ENCODE results near the gene GPA33. TPM values are rescaled to one million over a fixed set of nuclear protein-coding genes. Genes with fewer than 3 reads are reported as not detected.

The GPA33 gene
- total and polyA plus RNA-seq, 4 donors = 0.26 to 1.5 (median 0.70) TPM

DNA sequence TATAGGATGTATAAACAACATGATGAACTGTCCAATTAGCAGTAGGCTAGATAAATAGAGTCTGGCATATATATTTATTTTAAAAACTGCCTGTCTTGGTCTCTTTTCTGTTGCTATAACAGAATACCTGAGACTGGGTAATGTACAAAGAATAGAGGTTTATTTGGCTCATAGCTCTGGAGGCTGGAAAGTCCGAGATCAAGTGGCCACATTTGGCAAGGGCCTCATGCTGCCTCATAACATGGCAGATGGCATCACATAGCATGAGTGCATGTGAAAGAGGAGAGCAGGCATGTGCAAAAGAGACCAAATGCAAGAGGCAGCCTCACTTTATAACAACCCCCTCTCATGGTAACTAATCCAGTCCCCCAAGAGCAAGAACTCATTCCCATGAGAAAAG is 9.7 kb upstream of the GPA33 start:
- H3K27ac ChIP-seq (ENCODE audit: low read depth in 1 of 2, low read length in 1 of 2) = no peak overlapping the region
- H3K9ac ChIP-seq (ENCODE audit: insufficient read depth in 1 of 2, low read length in 2 of 2) = no peak overlapping the region
- no peaks in the 10 kb centered on the region for H3K9me3 ChIP-seq (ENCODE audit: control insufficient read depth in 4 of 4, insufficient read depth in 3 of 4, low read length in 3 of 4)
- DNase-seq (no peak), ATAC-seq (ENCODE audit: insufficient read depth, low FRiP score) (no peak)
- H3K4me3 ChIP-seq = no peak overlapping the region
- peaks cover 0 to 6% (median 0%) of the 10 kb centered on the region in 5 donors for H3K4me1 ChIP-seq (ENCODE audit: control insufficient read depth in 5 of 5, insufficient read depth in 5 of 5, low read length in 5 of 5)
- no peaks in the 10 kb centered on the region for H3K27me3 ChIP-seq (ENCODE audit: control insufficient read depth in 3 of 3, insufficient read depth in 3 of 3, low read length in 2 of 3)
- WGBS, 2 donors = 90% methylated on average over 1 of the region's 1 CpG
- TF ChIP-seq, protein P1, sequence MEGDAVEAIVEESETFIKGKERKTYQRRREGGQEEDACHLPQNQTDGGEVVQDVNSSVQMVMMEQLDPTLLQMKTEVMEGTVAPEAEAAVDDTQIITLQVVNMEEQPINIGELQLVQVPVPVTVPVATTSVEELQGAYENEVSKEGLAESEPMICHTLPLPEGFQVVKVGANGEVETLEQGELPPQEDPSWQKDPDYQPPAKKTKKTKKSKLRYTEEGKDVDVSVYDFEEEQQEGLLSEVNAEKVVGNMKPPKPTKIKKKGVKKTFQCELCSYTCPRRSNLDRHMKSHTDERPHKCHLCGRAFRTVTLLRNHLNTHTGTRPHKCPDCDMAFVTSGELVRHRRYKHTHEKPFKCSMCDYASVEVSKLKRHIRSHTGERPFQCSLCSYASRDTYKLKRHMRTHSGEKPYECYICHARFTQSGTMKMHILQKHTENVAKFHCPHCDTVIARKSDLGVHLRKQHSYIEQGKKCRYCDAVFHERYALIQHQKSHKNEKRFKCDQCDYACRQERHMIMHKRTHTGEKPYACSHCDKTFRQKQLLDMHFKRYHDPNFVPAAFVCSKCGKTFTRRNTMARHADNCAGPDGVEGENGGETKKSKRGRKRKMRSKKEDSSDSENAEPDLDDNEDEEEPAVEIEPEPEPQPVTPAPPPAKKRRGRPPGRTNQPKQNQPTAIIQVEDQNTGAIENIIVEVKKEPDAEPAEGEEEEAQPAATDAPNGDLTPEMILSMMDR (IDR thresholded peaks at IDR 0.05; ENCODE audit: control extremely low read depth, extremely low read depth) = no peak
- H3K36me3 ChIP-seq (ENCODE audit: control insufficient read depth in 4 of 4, insufficient read depth in 4 of 4, low read length in 4 of 4) = no peaks in the 10 kb centered on the region

DNA sequence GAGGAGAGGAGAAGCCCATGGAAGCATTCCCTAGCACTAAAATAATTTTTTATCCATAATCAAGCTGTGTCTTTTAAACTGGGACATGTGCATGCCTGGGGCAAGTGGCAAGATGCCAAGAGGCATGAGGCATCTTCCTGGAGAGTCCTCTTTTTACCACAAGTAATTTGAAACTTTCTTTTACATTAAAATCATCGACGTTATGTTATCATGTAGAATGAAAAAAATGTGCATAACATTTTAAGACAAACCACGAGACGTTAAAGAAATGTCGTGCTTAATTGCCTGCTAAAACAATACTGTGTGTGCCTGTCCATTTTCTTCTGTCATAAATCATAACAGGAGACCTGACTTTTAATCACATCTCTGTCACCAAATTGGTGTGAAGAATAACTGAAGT is 5.2 kb upstream of the GPA33 start:
- 22 to 48% methylated on average over 5 of the region's 5 CpGs for WGBS, 2 donors

DNA sequence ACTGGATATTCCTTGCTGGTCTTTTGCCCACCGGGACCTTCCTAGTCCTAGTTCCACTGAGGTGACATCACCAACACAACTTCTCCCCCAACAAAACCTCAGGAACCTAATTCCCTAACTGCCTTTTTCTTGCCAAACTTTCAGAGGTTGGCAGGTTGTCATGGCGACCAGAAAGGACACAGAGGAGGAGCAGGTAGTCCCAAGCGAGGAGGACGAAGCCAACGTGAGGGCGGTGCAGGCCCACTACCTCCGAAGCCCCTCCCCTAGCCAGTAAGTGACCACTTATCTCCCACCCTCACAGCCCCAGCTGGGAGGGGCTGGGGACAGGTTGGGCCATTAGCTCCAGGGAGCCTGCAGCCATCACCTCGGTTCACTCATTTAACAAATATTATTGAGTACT is 4.5 kb upstream of the GPA33 start:
- TF ChIP-seq, protein P1 (IDR thresholded peaks at IDR 0.05; ENCODE audit: control extremely low read depth, extremely low read depth) = no peak
- 89% methylated on average over 8 of the region's 8 CpGs for WGBS, 2 donors
- peaks cover 0 to 7% (median 0%) of the 10 kb centered on the region in 5 donors for H3K4me1 ChIP-seq (ENCODE audit: control insufficient read depth in 5 of 5, insufficient read depth in 5 of 5, low read length in 5 of 5)
- no peak overlapping the region for H3K9ac ChIP-seq (ENCODE audit: insufficient read depth in 1 of 2, low read length in 2 of 2)
- H3K9me3 ChIP-seq (ENCODE audit: control insufficient read depth in 4 of 4, insufficient read depth in 3 of 4, low read length in 3 of 4) = no peaks in the 10 kb centered on the region
- H3K36me3 ChIP-seq (ENCODE audit: control insufficient read depth in 4 of 4, insufficient read depth in 4 of 4, low read length in 4 of 4) = no peaks in the 10 kb centered on the region
- no peak for ATAC-seq (ENCODE audit: insufficient read depth, low FRiP score)
- DNase-seq = no peak
- H3K27ac ChIP-seq (ENCODE audit: low read depth in 1 of 2, low read length in 1 of 2) = peak overlapping the region in 1 of 2 donors; percentile 89
- no peaks in the 10 kb centered on the region for H3K27me3 ChIP-seq (ENCODE audit: control insufficient read depth in 3 of 3, insufficient read depth in 3 of 3, low read length in 2 of 3)
- H3K4me3 ChIP-seq = no peak overlapping the region

More for the DNA sequence above, 5.2 kb upstream of the GPA33 start:
- peaks cover 0 to 4% (median 0%) of the 10 kb centered on the region in 5 donors for H3K4me1 ChIP-seq (ENCODE audit: control insufficient read depth in 5 of 5, insufficient read depth in 5 of 5, low read length in 5 of 5)
- ATAC-seq (ENCODE audit: insufficient read depth, low FRiP score) (no peak), DNase-seq (no peak)
- H3K27me3 ChIP-seq (ENCODE audit: control insufficient read depth in 3 of 3, insufficient read depth in 3 of 3, low read length in 2 of 3) = no peaks in the 10 kb centered on the region
- TF ChIP-seq, protein P1 (IDR thresholded peaks at IDR 0.05; ENCODE audit: control extremely low read depth, extremely low read depth) = no peak
- H3K36me3 ChIP-seq (ENCODE audit: control insufficient read depth in 4 of 4, insufficient read depth in 4 of 4, low read length in 4 of 4) = no peaks in the 10 kb centered on the region
- H3K4me3 ChIP-seq = no peak overlapping the region
- no peaks in the 10 kb centered on the region for H3K9me3 ChIP-seq (ENCODE audit: control insufficient read depth in 4 of 4, insufficient read depth in 3 of 4, low read length in 3 of 4)
- no peak overlapping the region for H3K9ac ChIP-seq (ENCODE audit: insufficient read depth in 1 of 2, low read length in 2 of 2)
- H3K27ac ChIP-seq (ENCODE audit: low read depth in 1 of 2, low read length in 1 of 2) = peak overlapping the region in 1 of 2 donors; percentile 89
